ENCODE results near the gene GPR18.

- TF ChIP-seq CTCF (IDR thresholded peaks at IDR 0.05) (no peak), EP300 (IDR thresholded peaks at IDR 0.05) (no peak), POLR2A (IDR thresholded peaks at IDR 0.05) (no peak)
Observed at GRCh38 chr13:99256709-99257108, 1.5 kb downstream of the GPR18 start.

Measured in stomach (tissue), 4 donors.